GM19023 (cell line): Measurements from ENCODE around the gene STRA8.
"Not testable (repeated sequence)": the region's sequence is repeated elsewhere in the genome, so short reads cannot be mapped to it uniquely, and the experiment has no call there.

Source experiments
- ATAC-seq: cut with Tn5 transposase; IDR thresholded peaks from one replicate; pipeline ENCODE4 v1.9.1; 2021; ENCODE audit warnings: mild to moderate bottlenecking, moderate library complexity; ENCODE audit not compliant: unreplicated experiment

The STRA8 gene

GRCh38 chr7:135204341-135204749, 29.3 kb upstream of the STRA8 start:
- ATAC-seq: no peak

DNA sequence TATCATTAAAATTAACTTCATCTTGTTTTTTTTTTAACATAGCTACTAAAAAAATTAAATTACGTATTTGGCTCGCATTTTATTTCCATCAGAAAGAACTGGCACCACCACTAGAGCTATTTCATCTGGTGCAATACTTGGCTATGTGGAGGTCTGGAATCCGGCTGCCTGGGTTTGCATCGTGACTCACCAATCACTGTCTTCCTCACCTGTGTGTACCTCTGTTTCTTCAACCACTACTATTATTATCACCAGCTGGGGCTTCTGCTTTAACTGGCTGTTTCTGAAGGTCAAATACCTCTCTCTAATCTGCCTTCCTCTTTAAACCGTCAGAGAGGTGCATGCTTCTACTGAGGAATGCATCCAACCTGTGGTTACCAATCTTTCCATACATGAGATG, 28.8 kb upstream of the STRA8 start:
- no peak for ATAC-seq

DNA sequence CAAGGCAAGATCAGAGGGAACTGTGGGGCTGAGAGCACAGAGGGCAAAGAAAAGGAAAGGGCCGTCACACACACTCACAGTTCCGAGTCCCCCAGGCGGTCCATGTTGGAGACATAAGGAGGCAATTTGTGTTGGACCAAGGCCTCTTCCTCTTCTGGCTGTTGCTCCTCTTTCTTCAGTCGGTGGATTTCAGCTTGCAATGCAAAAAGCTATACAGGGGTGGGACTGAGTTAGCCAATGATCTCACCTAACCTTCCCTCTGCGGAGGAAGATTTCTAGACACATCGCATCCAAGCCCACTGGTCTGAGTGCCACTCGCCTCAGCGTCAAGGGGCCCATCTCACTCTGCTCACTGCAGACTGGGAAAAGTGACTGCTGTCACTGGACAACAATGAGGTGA, 27.8 kb upstream of the STRA8 start:
- no peak for ATAC-seq

DNA sequence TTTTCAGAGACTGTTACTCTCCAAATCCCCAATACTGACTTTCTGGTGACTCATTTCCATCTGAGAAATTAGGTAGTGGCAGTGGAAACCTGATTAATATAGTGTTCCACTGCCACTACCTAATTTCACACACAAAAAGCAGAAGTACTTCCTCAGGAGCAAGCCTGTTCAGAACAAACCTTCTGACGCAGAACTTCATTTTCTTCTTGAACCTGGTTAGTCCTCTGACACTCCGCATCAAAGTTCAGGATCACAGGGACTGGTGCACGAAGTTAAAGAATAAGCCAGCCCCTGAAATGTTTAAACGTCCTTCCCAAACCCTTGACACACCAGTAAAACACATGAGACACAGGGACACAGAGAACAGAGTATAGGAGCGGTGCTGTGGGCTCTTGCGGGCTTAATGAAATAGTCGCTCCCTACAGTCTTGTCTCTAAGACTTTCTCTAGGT, 26.7 kb upstream of the STRA8 start:
- peak; percentile 12 for ATAC-seq

- ATAC-seq: no peak
Observed at GRCh38 chr7:135207406-135208101, 26.1 kb upstream of the STRA8 start.

DNA sequence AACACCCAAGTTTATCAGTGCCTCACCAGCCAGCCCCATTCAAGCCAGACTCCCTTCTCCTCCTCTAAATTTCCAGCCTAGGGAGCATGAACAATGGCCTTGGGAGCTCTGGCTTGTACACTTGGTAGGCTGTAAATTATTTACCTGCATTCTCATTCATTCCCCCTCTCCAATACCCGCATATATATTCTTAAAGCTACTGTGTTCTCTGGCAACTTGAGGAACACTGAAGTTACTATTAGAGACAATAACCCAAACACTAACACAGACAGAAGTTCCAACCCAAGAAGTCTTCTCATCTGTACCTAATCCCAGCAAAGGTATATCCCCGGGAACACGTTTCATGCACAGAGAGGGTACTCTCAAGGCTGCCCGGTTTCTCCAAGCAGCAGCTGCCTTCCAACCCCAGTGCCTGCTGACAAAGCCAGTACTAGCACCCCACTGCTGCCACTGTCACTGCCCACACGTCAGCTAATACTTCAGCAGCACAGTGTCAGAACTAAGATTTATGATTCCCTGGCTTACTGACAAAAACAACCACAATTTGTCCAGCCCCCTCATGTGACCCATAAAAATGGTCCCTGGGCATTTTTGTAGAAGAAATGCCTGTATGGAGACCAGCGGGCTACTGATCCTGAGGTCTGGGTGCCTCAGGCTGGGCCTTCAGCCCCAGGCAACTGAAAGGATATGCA, 25.4 kb upstream of the STRA8 start:
- no peak for ATAC-seq

- no peak for ATAC-seq
Observed at GRCh38 chr7:135209225-135209834, 24.3 kb upstream of the STRA8 start.

- ATAC-seq: no peak
Observed at GRCh38 chr7:135210888-135211178, 22.8 kb upstream of the STRA8 start.

DNA sequence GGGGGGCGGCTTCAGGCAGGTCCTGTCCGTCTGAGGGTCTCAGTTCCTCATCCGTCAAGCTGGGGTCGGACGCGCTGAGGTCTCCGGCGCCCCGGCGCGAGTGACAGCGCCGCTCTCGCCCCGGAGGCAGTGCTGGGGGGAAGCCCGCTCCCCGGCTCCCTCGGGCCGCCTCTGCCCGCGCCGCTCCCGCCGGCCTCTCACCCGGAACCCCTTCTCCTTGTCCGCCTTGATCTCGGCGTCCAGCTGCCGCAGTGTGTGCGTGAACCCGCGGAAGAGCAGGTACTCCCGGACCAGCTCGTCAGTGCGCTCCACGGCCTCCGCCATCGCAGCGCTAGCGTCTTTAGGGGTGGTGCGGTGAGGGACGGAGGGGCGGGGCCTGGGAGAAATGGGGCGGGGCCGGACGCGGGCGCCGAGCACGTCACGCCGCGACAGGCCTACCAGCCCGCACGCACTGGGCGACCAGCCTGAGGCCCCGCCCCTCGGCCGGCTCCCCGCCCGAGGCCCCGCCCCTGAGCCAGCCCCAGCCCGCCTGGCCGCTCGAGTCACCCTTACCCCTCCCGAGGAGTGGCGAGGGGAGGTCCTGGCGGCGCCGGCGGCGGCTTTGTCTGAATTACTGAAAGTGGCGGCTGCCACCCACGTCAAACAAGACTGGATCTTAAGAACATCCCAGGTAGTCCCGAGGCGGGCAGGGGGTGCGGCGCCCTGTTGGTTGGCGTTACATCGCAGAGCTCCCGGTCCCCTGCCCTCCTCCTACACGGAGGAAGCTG, 22.3 kb upstream of the STRA8 start, which contains the start of gene WDR91:
TSS of gene WDR91 (minus strand) at position 348 of the 767 bp plus-strand sequence. CDS start at position 324, 24 bp downstream.
- ATAC-seq: peak; percentile 86

- ATAC-seq: peak; percentile 29
Observed at GRCh38 chr7:135211946-135212685, 21.5 kb upstream of the STRA8 start.

DNA sequence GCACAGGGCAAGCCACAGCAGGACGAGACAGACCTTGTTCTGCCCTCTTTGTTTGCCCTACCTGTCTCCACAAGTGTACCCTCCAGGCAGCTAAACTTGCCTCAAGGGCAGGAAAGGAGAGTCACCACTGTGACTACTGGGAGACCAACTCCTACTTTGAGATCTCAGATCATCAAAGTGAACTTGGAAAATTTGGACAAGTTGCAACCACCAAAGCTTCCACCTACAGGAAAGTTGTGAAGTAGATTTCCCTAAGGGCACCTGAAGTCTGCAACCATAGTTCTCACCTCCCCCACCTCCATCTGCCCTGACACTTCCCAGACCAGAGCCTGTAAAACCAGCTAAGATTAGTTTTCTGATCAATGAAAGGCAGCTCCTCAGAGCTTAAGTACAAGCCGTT, 19.8 kb upstream of the STRA8 start:
- no peak for ATAC-seq

DNA sequence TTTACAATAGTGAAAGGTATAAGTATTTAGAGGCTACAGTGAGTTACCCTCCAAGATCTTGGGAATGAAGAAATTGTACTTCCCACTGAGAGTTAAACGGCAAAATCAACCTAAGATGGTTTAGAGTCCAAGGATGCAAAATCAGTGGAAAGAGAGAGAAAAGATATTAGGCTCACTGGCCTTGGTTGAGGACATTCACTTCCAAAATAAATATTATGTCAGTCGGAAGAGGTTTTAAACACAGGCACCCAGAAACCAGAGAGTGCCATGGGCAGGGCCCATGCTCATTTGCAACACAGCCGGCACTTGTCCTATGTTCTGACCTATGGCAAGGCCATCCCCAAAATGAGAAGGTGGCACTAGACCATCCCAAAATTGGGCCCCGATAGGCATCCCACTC, 18.5 kb upstream of the STRA8 start:
- ATAC-seq: no peak

- ATAC-seq: no peak
Observed at GRCh38 chr7:135215698-135216097, 17.9 kb upstream of the STRA8 start.

- no peak for ATAC-seq
Observed at GRCh38 chr7:135217645-135218509, 15.8 kb upstream of the STRA8 start.

DNA sequence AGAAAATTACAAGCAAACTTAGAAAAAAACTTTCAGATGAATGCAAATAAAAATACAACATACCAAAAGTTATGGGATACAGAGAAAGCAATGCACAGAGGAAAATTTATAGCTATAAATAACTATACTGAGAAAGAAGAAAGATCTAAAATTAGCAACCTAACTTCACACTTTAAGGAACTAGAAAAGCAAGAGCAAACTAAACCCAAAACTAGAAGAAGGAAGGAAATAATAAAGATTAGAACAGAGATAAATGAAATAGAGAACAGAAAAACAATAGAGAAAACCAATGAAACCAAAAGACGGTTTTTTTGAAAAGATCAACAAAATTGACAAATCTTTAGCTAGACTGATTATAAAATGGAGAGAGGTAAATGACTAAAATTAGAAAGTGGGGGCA, 9.6 kb upstream of the STRA8 start:
- ATAC-seq: no peak

DNA sequence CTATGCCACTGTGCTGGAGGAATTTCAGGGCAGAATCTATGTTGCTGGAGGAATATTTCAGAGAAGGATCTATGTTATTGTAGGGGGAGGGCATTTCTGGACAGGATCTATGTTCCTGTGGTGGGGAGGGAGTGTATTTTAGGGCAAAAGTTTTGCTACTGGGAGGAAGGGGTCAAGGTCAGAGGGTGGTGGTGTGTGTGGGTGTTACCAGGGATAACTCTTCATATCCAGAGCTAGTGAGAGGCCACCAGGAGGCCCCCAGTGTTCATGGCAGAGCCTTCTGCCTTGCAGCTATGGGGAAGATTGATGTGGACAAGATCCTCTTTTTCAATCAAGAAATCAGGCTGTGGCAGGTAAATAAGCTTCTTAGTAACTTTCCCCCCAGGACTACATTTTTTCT, 2.0 kb upstream of the STRA8 start:
- ATAC-seq: no peak

GRCh38 chr7:135232087-135232486, 1.6 kb upstream of the STRA8 start:
- no peak for ATAC-seq

DNA sequence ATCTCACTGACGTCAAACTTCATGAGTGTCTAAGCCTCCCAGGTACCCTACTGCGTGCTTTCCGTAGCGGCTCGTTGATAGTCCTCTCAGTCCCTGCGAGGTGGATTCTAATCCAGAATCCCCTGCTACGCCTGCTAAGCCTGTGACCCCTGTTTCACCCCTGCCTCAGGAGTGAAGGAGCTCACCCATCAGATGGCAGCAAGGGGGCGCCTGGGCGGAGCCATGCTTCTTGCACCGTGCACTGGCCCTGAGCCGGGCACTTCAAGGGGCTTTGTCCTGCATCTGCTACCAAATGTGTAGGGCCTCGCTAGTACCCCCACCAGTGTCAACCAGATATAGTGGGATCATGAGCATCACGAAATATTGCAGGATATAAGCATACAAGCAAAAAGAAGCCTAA, 918 bp upstream of the STRA8 start:
- no peak for ATAC-seq

- not testable (repeated sequence) for ATAC-seq
Observed at GRCh38 chr7:135234095-135234494, 457 bp downstream of the STRA8 start.

DNA sequence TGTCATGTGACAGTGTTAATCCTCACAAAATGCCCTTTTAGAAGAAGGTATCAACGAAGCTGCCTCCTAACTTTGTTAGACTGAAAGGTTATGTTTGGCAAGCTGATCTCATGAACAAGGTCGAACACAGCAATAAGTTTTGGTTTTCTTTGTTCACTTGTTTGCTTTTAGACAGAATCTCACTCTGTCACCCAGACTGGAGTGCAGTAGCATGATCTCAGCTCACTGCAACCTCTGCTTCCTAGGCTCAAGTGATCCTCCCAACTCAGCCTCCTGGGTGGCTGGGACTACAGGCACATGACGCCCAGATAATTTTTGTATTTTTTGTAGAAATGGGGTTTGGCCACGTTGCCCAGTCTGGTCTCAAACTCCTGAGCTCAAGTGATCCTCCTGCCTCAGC, 1.1 kb downstream of the STRA8 start:
- no peak for ATAC-seq
